GM19351 (cell line): Measurements from ENCODE around the gene TEX26.

Source experiments
- ATAC-seq: cut with Tn5 transposase; IDR thresholded peaks from one replicate; pipeline ENCODE4 v1.9.1; 2021; ENCODE audit warnings: mild to moderate bottlenecking, moderate library complexity; ENCODE audit not compliant: unreplicated experiment

TEX26 gene

GRCh38 chr13:31011193-31011860 lies 78.9 kb downstream of the TEX26 start:
- ATAC-seq, result no peak

DNA sequence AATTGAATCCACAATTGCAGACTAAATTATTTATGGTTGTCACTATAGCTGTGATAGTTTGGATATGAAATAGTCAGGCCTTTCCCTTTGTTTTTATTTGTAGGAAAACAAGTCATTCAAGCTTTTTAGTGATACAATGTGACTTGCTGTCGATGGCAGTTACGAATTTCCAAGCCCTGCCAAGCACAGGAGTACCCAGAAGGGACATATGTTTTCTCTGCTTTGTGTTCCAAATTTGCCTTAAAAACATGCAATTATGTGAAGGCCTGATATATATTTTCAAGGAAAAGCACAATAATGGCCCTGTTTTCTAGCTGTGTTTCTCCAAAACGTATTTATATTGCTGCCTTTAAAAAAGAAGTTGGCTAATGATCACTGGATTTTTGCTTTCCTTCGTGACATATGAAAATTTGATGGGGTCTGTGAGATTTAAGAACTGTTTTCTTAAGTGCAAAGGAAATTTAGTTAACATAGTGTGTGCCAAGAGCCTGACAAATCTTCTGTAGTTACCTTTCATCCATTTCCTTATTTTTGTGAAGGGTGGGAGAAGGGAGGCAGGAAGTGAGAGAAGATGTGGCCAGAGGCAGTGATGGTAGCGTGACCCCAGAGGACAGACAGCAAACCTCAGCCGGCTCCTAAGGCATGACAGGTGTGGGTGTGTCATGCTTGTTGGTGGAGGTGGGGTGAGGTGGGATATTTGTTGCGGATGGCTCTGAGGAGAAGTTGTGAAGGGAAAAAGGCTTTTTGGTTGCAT lies 79.6 kb downstream of the TEX26 start:
- ATAC-seq, result no peak

DNA sequence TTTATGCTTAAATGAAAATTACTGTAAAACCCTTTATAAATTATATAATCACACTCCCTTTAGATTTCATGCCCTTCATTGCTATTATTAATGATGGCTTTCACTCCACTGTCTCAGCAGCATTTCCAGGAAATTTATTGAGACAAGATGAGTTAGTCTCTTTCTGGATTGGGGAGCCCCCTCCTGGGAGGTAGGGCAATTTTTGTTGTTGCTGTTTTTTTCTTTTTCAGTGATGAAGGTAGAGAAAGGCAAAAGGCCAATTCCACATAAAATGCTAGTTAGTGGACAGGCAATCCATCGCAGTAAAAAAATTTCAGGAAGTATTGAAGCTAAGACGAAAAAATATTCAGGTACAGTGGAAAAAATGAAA lies 80.2 kb downstream of the TEX26 start:
- ATAC-seq, result no peak

- ATAC-seq, result no peak
Observed at GRCh38 chr13:31014456-31014855, 82.0 kb downstream of the TEX26 start.

DNA sequence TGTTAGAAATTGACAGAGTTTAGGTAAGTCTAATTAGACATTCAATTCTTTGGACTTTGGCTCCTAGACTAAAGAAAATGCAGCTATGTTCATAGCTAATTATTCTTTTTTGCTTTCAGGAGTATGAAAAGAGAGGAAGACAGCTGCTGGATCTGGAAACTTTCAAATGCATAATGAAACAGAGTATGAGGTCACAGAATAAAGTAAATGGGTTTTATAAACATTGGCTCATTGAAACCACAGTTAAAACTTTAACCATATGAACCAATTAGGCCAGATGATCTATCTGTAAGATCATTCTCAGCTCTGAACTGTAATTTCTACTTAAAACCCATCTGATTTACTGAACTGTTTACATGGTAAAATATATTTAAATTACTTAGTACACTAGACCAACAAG lies 82.7 kb downstream of the TEX26 start:
- no peak for ATAC-seq

DNA sequence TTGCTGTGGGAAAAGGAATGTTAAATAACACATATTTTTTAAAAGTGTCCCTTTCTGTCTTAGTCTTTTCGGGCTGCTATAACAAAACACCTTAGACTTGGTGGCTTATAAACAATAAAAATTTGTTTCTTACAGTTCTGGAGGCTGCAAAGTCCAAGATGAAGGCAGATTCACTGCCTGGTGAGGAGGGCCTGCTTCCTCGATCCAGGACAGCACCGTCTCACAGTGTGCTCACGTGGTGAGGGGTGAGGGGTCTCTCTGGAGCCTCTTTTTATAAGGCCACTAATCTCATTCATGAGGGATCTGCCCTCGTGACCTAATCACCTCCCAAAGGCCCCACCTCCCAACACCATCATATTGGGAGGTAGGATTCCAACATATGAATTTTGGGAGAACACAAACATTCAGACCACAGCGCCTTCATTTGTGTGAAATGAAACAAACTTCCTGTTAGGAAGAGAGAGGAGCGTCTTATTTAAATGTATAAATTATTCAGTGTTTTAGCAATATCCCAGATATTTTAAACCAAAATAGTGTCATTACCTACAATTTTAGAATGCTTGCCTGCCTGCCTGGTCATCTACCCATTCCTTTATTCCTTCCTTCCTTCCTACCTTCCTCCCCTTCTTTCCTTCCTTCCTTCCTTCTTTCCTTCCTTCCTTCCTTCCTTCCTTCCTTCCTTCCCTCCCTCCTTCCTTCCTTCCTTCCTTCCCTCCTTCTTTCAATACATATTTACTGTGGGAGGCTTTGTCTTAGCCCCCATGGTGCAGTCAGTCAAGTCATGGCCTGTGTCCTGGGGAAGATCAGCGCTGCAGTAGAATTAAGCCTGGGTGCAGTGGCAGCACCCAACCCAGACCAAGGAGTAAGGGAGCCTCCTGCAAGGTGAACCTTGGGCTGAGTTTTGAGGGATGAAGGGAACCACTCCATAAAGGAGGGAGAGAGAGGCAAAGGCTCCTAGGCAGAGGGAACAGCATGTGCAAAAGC lies 84.2 kb downstream of the TEX26 start:
- ATAC-seq, result no peak

GRCh38 chr13:31018511-31018910 lies 86.1 kb downstream of the TEX26 start:
- no peak for ATAC-seq

DNA sequence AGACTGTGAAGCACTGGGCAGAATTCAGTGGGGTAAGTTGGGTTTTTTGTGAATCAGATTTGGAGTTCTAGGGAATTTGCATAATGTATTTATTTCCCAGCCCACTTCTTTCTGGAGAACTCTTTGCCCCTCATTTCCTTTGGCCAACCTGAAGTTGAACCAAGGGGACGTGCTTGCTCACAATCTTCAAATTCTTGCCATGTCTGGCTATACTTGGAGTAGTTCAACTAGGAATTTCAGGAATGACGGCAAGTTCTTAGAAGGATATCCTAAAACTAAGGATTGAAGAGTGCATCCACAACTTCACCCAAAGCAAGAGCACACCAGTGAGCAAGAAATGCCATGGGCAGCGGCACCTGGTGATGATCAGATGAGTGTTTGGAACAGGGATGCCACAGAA lies 88.5 kb downstream of the TEX26 start:
- ATAC-seq, result no peak

- no peak for ATAC-seq
Observed at GRCh38 chr13:31022288-31022895, 89.9 kb downstream of the TEX26 start.

- no peak for ATAC-seq
Observed at GRCh38 chr13:31022928-31023530, 90.6 kb downstream of the TEX26 start.
